Parathyroid adenoma (tissue), 2 donors: Measurements from ENCODE around the gene CEBPA.

Source experiments
- H2AFZ ChIP-seq: fragments of 300-600 bp; sonication (generic); one replicate; pipeline ENCODE4 v1.7.0; 2017; ENCODE audit warnings: antibody characterized with exemption, mild to moderate bottlenecking
- H3K27ac ChIP-seq: fragments of 300-600 bp; sonication (generic); one replicate; pipeline ENCODE4 v1.7.0; 2017
- H3K27me3 ChIP-seq: fragments of 300-600 bp; sonication (generic); one replicate; pipeline ENCODE4 v1.7.0; 2017; ENCODE audit warnings: low read length; ENCODE audit not compliant: control insufficient read depth, insufficient read depth
- H3K36me3 ChIP-seq: fragments of 300-600 bp; sonication (generic); one replicate; pipeline ENCODE4 v1.7.0; 2017; ENCODE audit warnings: low read length; ENCODE audit not compliant: control insufficient read depth, insufficient read depth
- H3K4me1 ChIP-seq: fragments of 300-600 bp; sonication (generic); one replicate; pipeline ENCODE4 v1.7.0; 2017; ENCODE audit warnings: control low read depth
- H3K4me2 ChIP-seq: fragments of 300-600 bp; sonication (generic); one replicate; pipeline ENCODE4 v1.7.0; 2017; ENCODE audit warnings: low read length
- H3K4me3 ChIP-seq: fragments of 300-600 bp; sonication (generic); one replicate; pipeline ENCODE4 v1.7.0; 2017; ENCODE audit warnings: low read depth, low read length
- H3K79me2 ChIP-seq: fragments of 300-600 bp; sonication (generic); one replicate; pipeline ENCODE4 v1.7.0; 2017; ENCODE audit warnings: control low read depth
- H3K9ac ChIP-seq: fragments of 300-600 bp; sonication (generic); one replicate; pipeline ENCODE4 v1.7.0; 2017; ENCODE audit warnings: mild to moderate bottlenecking
- H3K9me3 ChIP-seq: fragments of 300-600 bp; sonication (generic); one replicate; pipeline ENCODE4 v1.7.0; 2017; ENCODE audit warnings: low read length; ENCODE audit not compliant: control insufficient read depth
- TF ChIP-seq, protein P1 (sequence below): fragments of 300-600 bp; sonication (generic); IDR thresholded peaks from one replicate; pipeline ENCODE4 v1.7.0; 2017; ENCODE audit warnings: antibody characterized with exemption, mild to moderate bottlenecking
- donor health status: primary hyperparathyroidism.

CEBPA gene

GRCh38 chr19:33261511-33262189, 40.7 kb downstream of the CEBPA start:
- H3K4me1 ChIP-seq = no peaks in the 10 kb centered on the region
- TF ChIP-seq, protein P1, sequence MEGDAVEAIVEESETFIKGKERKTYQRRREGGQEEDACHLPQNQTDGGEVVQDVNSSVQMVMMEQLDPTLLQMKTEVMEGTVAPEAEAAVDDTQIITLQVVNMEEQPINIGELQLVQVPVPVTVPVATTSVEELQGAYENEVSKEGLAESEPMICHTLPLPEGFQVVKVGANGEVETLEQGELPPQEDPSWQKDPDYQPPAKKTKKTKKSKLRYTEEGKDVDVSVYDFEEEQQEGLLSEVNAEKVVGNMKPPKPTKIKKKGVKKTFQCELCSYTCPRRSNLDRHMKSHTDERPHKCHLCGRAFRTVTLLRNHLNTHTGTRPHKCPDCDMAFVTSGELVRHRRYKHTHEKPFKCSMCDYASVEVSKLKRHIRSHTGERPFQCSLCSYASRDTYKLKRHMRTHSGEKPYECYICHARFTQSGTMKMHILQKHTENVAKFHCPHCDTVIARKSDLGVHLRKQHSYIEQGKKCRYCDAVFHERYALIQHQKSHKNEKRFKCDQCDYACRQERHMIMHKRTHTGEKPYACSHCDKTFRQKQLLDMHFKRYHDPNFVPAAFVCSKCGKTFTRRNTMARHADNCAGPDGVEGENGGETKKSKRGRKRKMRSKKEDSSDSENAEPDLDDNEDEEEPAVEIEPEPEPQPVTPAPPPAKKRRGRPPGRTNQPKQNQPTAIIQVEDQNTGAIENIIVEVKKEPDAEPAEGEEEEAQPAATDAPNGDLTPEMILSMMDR = no peak
- H3K9me3 ChIP-seq = no peaks in the 10 kb centered on the region
- H3K79me2 ChIP-seq = no peaks in the 10 kb centered on the region
- no peaks in the 10 kb centered on the region for H3K36me3 ChIP-seq
- no peak overlapping the region for H3K27ac ChIP-seq
- no peaks in the 10 kb centered on the region for H3K27me3 ChIP-seq
- H3K4me2 ChIP-seq = no peak overlapping the region
- H3K4me3 ChIP-seq = no peak overlapping the region
- no peak overlapping the region for H2AFZ ChIP-seq
- H3K9ac ChIP-seq = no peak overlapping the region

DNA sequence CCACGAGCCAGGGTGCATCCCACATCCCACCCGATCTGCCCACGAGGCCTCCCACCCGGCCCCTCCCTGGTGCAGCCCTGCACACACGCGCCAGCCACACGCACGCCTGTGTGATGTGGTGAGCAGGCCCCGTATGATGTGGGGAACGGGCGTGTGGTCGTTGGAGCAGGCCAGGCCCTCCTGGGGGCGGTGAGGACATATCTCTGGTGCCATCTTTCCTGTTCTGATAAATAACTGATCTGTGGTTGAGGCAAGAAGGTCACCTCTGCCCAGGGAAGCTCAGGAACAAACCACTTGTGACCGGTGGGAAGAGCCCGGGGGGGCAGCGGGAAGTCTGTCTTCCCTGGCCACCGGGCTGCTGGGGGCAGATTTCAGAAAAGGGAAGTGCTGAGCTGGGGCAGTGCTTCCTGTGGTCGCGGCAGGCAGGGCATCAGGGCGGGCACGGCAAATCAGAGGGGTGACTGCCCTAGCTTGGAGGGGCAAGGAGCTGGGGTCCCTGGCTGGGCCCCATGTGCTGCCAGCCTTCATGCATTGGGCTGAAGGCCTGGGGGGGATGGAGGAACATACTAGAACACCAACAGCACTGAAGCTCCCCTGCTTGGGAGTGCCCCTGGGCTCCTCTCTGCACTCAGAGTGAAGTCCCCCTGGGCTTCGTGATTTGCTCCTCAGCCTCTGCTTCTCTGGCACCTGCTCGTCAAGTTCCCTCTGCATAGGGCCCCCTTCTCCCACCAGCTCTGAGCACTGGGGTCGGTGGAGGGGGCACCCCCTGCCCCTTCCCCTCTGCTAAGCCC, 41.5 kb downstream of the CEBPA start:
- no peaks in the 10 kb centered on the region for H3K9me3 ChIP-seq
- H3K79me2 ChIP-seq = no peaks in the 10 kb centered on the region
- H2AFZ ChIP-seq = no peak overlapping the region
- H3K4me3 ChIP-seq = no peak overlapping the region
- no peaks in the 10 kb centered on the region for H3K27me3 ChIP-seq
- no peaks in the 10 kb centered on the region for H3K36me3 ChIP-seq
- H3K9ac ChIP-seq = no peak overlapping the region
- TF ChIP-seq, protein P1 = no peak
- no peaks in the 10 kb centered on the region for H3K4me1 ChIP-seq
- no peak overlapping the region for H3K27ac ChIP-seq
- H3K4me2 ChIP-seq = no peak overlapping the region

DNA sequence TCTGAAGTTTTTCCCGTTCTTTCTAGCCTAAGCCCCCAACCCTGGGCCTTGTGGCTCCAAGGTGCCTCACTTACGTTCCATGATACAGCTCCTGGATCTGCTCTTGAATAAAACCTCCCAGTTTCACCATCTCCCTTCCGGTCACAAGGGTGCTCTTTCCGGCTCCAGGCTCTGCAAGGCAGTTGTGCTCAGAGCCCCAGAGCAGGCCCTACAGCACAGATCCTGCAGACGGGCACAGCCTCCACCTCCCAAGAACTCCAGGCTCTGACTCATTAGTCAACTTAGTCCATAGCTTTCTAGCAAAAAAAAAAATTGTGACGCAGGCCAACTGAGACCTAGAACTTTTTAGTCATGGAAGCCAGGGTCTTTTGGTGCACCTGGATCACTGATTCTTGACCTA, 42.8 kb downstream of the CEBPA start:
- Histone ChIP-seq H3K4me1 (no peaks in the 10 kb centered on the region), H3K36me3 (no peaks in the 10 kb centered on the region), H3K4me3 (no peak overlapping the region), H3K79me2 (no peaks in the 10 kb centered on the region), H3K9ac (no peak overlapping the region), H3K27me3 (no peaks in the 10 kb centered on the region), H3K27ac (no peak overlapping the region), H3K4me2 (no peak overlapping the region), H2AFZ (no peak overlapping the region), H3K9me3 (no peaks in the 10 kb centered on the region)
- TF ChIP-seq, protein P1 = no peak

DNA sequence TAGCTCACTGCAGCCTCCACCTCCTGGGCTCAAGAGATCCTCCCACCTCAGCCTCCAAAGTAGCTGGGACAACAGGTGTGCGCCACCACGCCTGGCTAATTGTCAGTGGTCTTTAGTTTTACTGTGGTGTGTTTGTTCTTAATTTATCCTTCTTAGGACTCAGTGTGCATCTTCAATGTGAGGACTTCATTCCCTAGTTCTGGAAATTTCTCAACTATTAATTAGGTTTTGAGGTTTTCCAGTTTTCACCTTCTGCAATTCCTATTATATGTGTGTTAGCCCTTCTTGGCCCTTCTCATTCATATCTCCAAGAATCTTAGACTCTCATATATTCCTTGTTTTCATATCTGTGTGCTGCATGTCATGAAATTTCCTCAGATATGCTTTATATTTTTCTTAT, 44.5 kb downstream of the CEBPA start:
- H3K27me3 ChIP-seq = no peaks in the 10 kb centered on the region
- H3K36me3 ChIP-seq = no peaks in the 10 kb centered on the region
- H3K9ac ChIP-seq = no peak overlapping the region

More for the DNA sequence above, 44.5 kb downstream of the CEBPA start:
- Histone ChIP-seq H3K9me3 (no peaks in the 10 kb centered on the region), H3K4me3 (no peak overlapping the region), H3K79me2 (no peaks in the 10 kb centered on the region), H3K4me1 (no peaks in the 10 kb centered on the region), H2AFZ (no peak overlapping the region), H3K4me2 (no peak overlapping the region), H3K27ac (no peak overlapping the region)
- TF ChIP-seq, protein P1 = no peak
